Gastroesophageal sphincter (tissue), 3 donors: ENCODE results near the gene CYTIP.

Experiments
- EP300 ChIP-seq: sonication (generic); formaldehyde crosslinking; IDR thresholded peaks from one replicate; pipeline ENCODE4 v1.6.1; 2017; ENCODE audit warnings: antibody characterized with exemption, mild to moderate bottlenecking
- POLR2A ChIP-seq, 2 donors: fragments of 450-650 bp; IDR thresholded peaks; one replicate each; pipeline ENCODE4 v1.6.1; 2017; ENCODE audit warnings: antibody characterized with exemption in 2 of 2, mild to moderate bottlenecking in 2 of 2, moderate library complexity in 1 of 2
- POLR2AphosphoS5 ChIP-seq: sonication (generic); formaldehyde crosslinking; IDR thresholded peaks from one replicate; pipeline ENCODE4 v1.6.1; 2017; ENCODE audit warnings: antibody characterized with exemption
- TF ChIP-seq, protein P1 (sequence below), 4 experiments: fragments of 200-600 bp in 2 of 4; fragments of 450-650 bp in 2 of 4; sonication (generic) in 1 of 4; IDR thresholded peaks; one replicate each; pipeline ENCODE4 v1.5.1; 2017 to 2019; ENCODE audit warnings: antibody characterized with exemption in 4 of 4, mild to moderate bottlenecking in 2 of 4, moderate library complexity in 2 of 4

DNA sequence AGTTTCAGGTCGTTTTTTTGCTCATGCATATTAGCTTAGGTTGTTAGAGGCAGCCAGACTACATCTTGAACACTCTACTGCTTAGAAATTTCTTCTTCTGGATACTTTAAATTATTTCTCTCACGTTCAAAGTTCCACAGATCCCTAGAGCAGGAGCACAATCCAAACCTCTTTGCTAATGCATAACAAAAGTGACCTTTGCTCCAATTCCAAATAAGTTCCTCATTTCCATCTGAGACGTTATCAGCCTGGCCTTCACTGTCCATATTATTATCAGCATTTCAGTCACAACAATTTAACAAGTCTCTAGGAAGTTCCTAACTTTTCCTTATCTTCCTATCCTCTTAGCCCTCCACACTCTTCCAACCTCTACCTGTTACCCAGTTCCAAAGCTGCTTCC is 67.8 kb downstream of the CYTIP start:
- TF ChIP-seq POLR2A (IDR thresholded peaks at IDR 0.05), result no peak
- TF ChIP-seq, protein P1, sequence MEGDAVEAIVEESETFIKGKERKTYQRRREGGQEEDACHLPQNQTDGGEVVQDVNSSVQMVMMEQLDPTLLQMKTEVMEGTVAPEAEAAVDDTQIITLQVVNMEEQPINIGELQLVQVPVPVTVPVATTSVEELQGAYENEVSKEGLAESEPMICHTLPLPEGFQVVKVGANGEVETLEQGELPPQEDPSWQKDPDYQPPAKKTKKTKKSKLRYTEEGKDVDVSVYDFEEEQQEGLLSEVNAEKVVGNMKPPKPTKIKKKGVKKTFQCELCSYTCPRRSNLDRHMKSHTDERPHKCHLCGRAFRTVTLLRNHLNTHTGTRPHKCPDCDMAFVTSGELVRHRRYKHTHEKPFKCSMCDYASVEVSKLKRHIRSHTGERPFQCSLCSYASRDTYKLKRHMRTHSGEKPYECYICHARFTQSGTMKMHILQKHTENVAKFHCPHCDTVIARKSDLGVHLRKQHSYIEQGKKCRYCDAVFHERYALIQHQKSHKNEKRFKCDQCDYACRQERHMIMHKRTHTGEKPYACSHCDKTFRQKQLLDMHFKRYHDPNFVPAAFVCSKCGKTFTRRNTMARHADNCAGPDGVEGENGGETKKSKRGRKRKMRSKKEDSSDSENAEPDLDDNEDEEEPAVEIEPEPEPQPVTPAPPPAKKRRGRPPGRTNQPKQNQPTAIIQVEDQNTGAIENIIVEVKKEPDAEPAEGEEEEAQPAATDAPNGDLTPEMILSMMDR (IDR thresholded peaks at IDR 0.05), result no peak
- no peak for TF ChIP-seq EP300
- no peak for TF ChIP-seq POLR2AphosphoS5
